ENCODE measurements around the gene MAST2. TPM values are rescaled to one million over a fixed set of nuclear protein-coding genes. Genes with fewer than 3 reads are reported as not detected.

MAST2 gene
- total and polyA plus RNA-seq, 9 of the 15 experiments (the other 6 are each of a cell fraction or from before 2014, with no cell fraction given), result 0.73 to 32.0 (median 17.8) TPM

- peaks cover 31% of the 10 kb centered on the region; the same call in 2 of the 3 replicates for H3K79me2 ChIP-seq (ENCODE audit: control insufficient read depth, insufficient read depth, low read length)
- no peak overlapping the region for H3K9ac ChIP-seq (ENCODE audit: insufficient read depth in 1 of 2, low read depth in 2 of 2, low read length in 2 of 2)
- FAIRE-seq (no peak), DNase-seq (ENCODE audit: extremely low read depth in 1 of 4, low spot score in 3 of 4) (no peak), ATAC-seq (no peak)
- CTCF ChIA-PET (ENCODE audit: low intra/inter-chr PET ratio), result no interaction called here
- H3K4me3 ChIP-seq, result no peak overlapping the region
- H3K4me2 ChIP-seq (ENCODE audit: insufficient read depth, low read length), result no peak overlapping the region
- no peaks in the 10 kb centered on the region for H4K20me1 ChIP-seq (replicated peaks; ENCODE audit: control insufficient read depth, insufficient read depth, low read length)
- BruUV-seq (replicated peaks), result no TSS peak
- H3K27ac ChIP-seq (ENCODE audit: extremely low read depth, low read depth, low read length), result no peak overlapping the region
- intact Hi-C loops (cut with micrococcal nuclease) (no loop called here), in situ Hi-C loops (cut with MboI) (no loop called here)
- POLR2A ChIA-PET, result no interaction called here
- no peaks in the 10 kb centered on the region for H3K9me1 ChIP-seq (ENCODE audit: control insufficient read depth, insufficient read depth, low read length)
- H3K4me1 ChIP-seq (replicated peaks in 1 of 2; ENCODE audit: control insufficient read depth in 2 of 2, insufficient read depth in 2 of 2, low read length in 2 of 2), result 0 out of 5 replicates have a peak, but pooled peaks cover 0 to 4% of the 10 kb centered on the region in 2 experiments
- no peak overlapping the region for H2AFZ ChIP-seq (ENCODE audit: low read depth, low read length)
- H3K27me3 ChIP-seq (ENCODE audit: control insufficient read depth in 2 of 2, insufficient read depth in 2 of 2, low read length in 2 of 2), result no peaks in the 10 kb centered on the region
- H3K36me3 ChIP-seq (ENCODE audit: control insufficient read depth, insufficient read depth, low read length), result no peaks in the 10 kb centered on the region
- H3K9me3 ChIP-seq (replicated peaks; ENCODE audit: control insufficient read depth, insufficient read depth, low read depth, low read length), result no peaks in the 10 kb centered on the region
- TF ChIP-seq TAL1 (IDR thresholded peaks at IDR 0.05), result no peak
- no peak for TF ChIP-seq XRCC5 (IDR thresholded peaks at IDR 0.05; ENCODE audit: low read depth, low read length)
- no peak for TF ChIP-seq OTX1 (CRISPR knock-in tag; IDR thresholded peaks at IDR 0.05)
- TF ChIP-seq PYGO2 (tag; IDR thresholded peaks at IDR 0.05), result no peak
- no peak for TF ChIP-seq ZBED1 (IDR thresholded peaks at IDR 0.05)
- no peak for TF ChIP-seq ZNF639 (CRISPR knock-in tag; conservative IDR thresholded peaks at IDR 0.05 in 1 of 2, IDR thresholded peaks at IDR 0.05 in 1 of 2)
- TF ChIP-seq DIDO1 (tag; IDR thresholded peaks at IDR 0.05; ENCODE audit: low read depth), result no peak
- TF ChIP-seq DMBX1 (CRISPR knock-in tag; IDR thresholded peaks at IDR 0.05; ENCODE audit: borderline replicate concordance), result no peak
- no peak for TF ChIP-seq CEBPB (tag; IDR thresholded peaks at IDR 0.05)
- TF ChIP-seq MEIS2 (IDR thresholded peaks at IDR 0.05; ENCODE audit: partially characterized antibody), result no peak
- TF ChIP-seq SRSF1 (IDR thresholded peaks at IDR 0.05; ENCODE audit: low read depth, low read length), result no peak
These were observed 53.8 kb downstream of the MAST2 start for GRCh38 chr1:45857101-45857700.
